A549 (cell line): ENCODE data around the gene C1orf105. TPM values are rescaled to one million over a fixed set of nuclear protein-coding genes. Genes with fewer than 3 reads are reported as not detected.

ENCODE experiments used
- ATAC-seq, 2 experiments: fragments of 200-7000 bp in 1 of 2; fragments of >200 bp in 1 of 2; cut with Nextera tagmentation in 1 of 2; cut with Tn5 transposase in 1 of 2; 3 replicates each; pipeline versions ENCODE4 v1.8.0 to v1.9.1; 2018 to 2020; ENCODE audit warnings: mild to moderate bottlenecking in 1 of 2, moderate library complexity in 1 of 2
- CTCF ChIA-PET: fragments of 300-600 bp; sonication (Branson Sonifier 250); formaldehyde crosslinking; extraction: SDS; loops from one replicate; lab custom pipeline; 2021; ENCODE audit warnings: antibody characterized with exemption, inconsistent platforms; lab: Yijun Ruan, JAX
- POLR2A ChIA-PET: fragments of 350-600 bp; formaldehyde crosslinking; extraction: SDS; loops from one replicate; lab custom pipeline; 2021; ENCODE audit warnings: antibody characterized with exemption, inconsistent platforms; lab: Yijun Ruan, JAX
- DNase-seq, 2 experiments: peaks; one replicate each; pipeline versions ENCODE4 v3.0.0 to v3.0.0-alpha.2; 2011 to 2016; ENCODE audit warnings: low read depth in 1 of 2, low spot score in 1 of 2
- FAIRE-seq: peaks from 2 replicates; lab custom pipeline; 2011; peaks lifted over from hg19 to GRCh38; lab: Jason Lieb, UNC
- H3K27ac ChIP-seq, 2 experiments: fragments of >200 bp; sonication (Bioruptor Twin); formaldehyde crosslinking; 3 replicates each; pipeline ENCODE4 v1.5.1; 2016 to 2017
- H3K4me1 ChIP-seq: fragments of >200 bp; sonication (Bioruptor Twin); formaldehyde crosslinking; 3 replicates; pipeline ENCODE4 v1.6.1; 2016
- H3K4me2 ChIP-seq: fragments of >200 bp; sonication (Bioruptor Twin); formaldehyde crosslinking; 3 replicates; pipeline ENCODE4 v1.6.1; 2016
- H3K4me3 ChIP-seq: fragments of >200 bp; sonication (Bioruptor Twin); formaldehyde crosslinking; 3 replicates; pipeline ENCODE4 v1.5.1; 2016
- H3K9me3 ChIP-seq: fragments of >200 bp; sonication (Bioruptor Twin); formaldehyde crosslinking; 3 replicates; pipeline ENCODE4 v1.6.1; 2016
- BCL3 ChIP-seq: fragments of >200 bp; sonication (Bioruptor Twin); formaldehyde crosslinking; IDR thresholded peaks from 3 replicates; pipeline ENCODE4 v1.6.1; 2016
- CHD4 ChIP-seq: fragments of 200-600 bp; sonication (generic); IDR thresholded peaks from 2 replicates; pipeline ENCODE4 v1.6.1; 2016; ENCODE audit warnings: antibody characterized with exemption, mild to moderate bottlenecking, borderline replicate concordance
- ELK1 ChIP-seq: fragments of 150-350 bp; IDR thresholded peaks from 2 replicates; pipeline ENCODE4 v1.6.1; 2014; ENCODE audit warnings: low read depth, mild to moderate bottlenecking, low read length
- EP300 ChIP-seq, 2 experiments: fragments of >200 bp; sonication (Bioruptor Twin); formaldehyde crosslinking; IDR thresholded peaks; 2 replicates in 1 of 2; 3 replicates in 1 of 2; pipeline ENCODE4 v1.6.1; 2016 to 2017
- FOSB ChIP-seq: fragments of 250-450 bp; sonication (Bioruptor Pico); IDR thresholded peaks from 2 replicates; pipeline ENCODE4 v1.5.0; 2020; ENCODE audit warnings: mild to moderate bottlenecking, moderate library complexity
- FOXS1 ChIP-seq: fragments of 250-450 bp; sonication (Bioruptor Pico); IDR thresholded peaks from 2 replicates; pipeline ENCODE4 v1.5.0; 2020; ENCODE audit warnings: mild to moderate bottlenecking, moderate library complexity
- HDAC2 ChIP-seq: fragments of 200-600 bp; sonication (generic); IDR thresholded peaks from 2 replicates; pipeline ENCODE4 v1.6.1; 2016
- HEYL ChIP-seq: fragments of 250-450 bp; sonication (Bioruptor Pico); IDR thresholded peaks from 2 replicates; pipeline ENCODE4 v1.8.0; 2021; ENCODE audit warnings: mild to moderate bottlenecking, moderate library complexity
- HOXB13 ChIP-seq: fragments of 250-450 bp; sonication (Bioruptor Pico); IDR thresholded peaks from 2 replicates; pipeline ENCODE4 v1.5.0; 2020; ENCODE audit warnings: low read depth, mild to moderate bottlenecking, moderate library complexity
- HOXB5 ChIP-seq: fragments of 250-450 bp; sonication (Bioruptor Pico); IDR thresholded peaks from 2 replicates; pipeline ENCODE4 v1.5.0; 2020; ENCODE audit warnings: mild to moderate bottlenecking, moderate library complexity
- MAFK ChIP-seq: fragments of 450-650 bp; IDR thresholded peaks from 2 replicates; pipeline ENCODE4 v1.6.1; 2014; ENCODE audit not compliant: partially characterized antibody
- MAX ChIP-seq: IDR thresholded peaks from 2 replicates; pipeline ENCODE4 v1.6.1; 2012
- NFE2L2 ChIP-seq: fragments of 150-350 bp; conservative IDR thresholded peaks from 2 replicates; pipeline ENCODE4 v1.6.1; 2014; ENCODE audit warnings: low read length
- NPAS2 ChIP-seq: fragments of 250-450 bp; sonication (Bioruptor Pico); IDR thresholded peaks from 2 replicates; pipeline ENCODE4 v1.8.0; 2022; ENCODE audit warnings: mild to moderate bottlenecking, moderate library complexity, borderline replicate concordance
- NR3C1 ChIP-seq: fragments of >200 bp; sonication (Bioruptor Twin); formaldehyde crosslinking; IDR thresholded peaks from 3 replicates; pipeline ENCODE4 v1.6.1; 2017
- PBX3 ChIP-seq: IDR thresholded peaks from 2 replicates; pipeline ENCODE4 v1.6.1; 2012
- POLR2AphosphoS2 ChIP-seq: conservative IDR thresholded peaks from 2 replicates; pipeline ENCODE4 v1.6.1; 2012; ENCODE audit warnings: low read length, improper control_type of control experiment, inconsistent platforms
- RCOR1 ChIP-seq: fragments of 150-350 bp; IDR thresholded peaks from 2 replicates; pipeline ENCODE4 v1.6.1; 2014; ENCODE audit warnings: antibody characterized with exemption, low read length, low read depth
- REST ChIP-seq: fragments of 200-600 bp; sonication (generic); IDR thresholded peaks from 2 replicates; pipeline ENCODE4 v1.6.1; 2016; ENCODE audit warnings: antibody characterized with exemption, mild to moderate bottlenecking, moderate library complexity
- RFX5 ChIP-seq: fragments of 450-650 bp; IDR thresholded peaks from 2 replicates; pipeline ENCODE4 v1.7.1; 2014; ENCODE audit warnings: antibody characterized with exemption, mild to moderate bottlenecking, moderate library complexity
- TFCP2L1 ChIP-seq: fragments of 250-450 bp; sonication (Bioruptor Pico); IDR thresholded peaks from 2 replicates; pipeline ENCODE4 v1.5.0; 2021; ENCODE audit warnings: mild to moderate bottlenecking
- TP53 ChIP-seq: fragments of 250-450 bp; sonication (Bioruptor Pico); IDR thresholded peaks from 2 replicates; pipeline ENCODE4 v1.5.0; 2021; ENCODE audit warnings: mild to moderate bottlenecking, moderate library complexity
- USF2 ChIP-seq: fragments of 450-650 bp; IDR thresholded peaks from 2 replicates; pipeline ENCODE4 v1.6.1; 2014; ENCODE audit warnings: antibody characterized with exemption
- WGBS: methylation state at CpG from one replicate; pipeline ENCODE4 v1.1.6; 2017; ENCODE audit errors: missing lambda C conversion rate; 5-methylcytosine and 5-hydroxymethylcytosine counted together
- polyA plus RNA-seq, 4 experiments: library from polyadenylated mRNA; depleted of rRNA in 3 of 4; stranded (reverse); fragments of >200 nt; fragmentation: RNase III in 1 of 4; extraction: RNeasy Plus Mini Kit Qiagen cat#74134 plus additional on column Dnase treatment in 1 of 4; gene quantifications; 2 replicates in 3 of 4; 3 replicates in 1 of 4; pipeline ENCODE4 v1.2.3, GENCODE V29; 2011 to 2017

The C1orf105 gene
- polyA plus RNA-seq, 2 of the 4 experiments (the other 2 are of a cell fraction) = 0.40 TPM; not detected in 1

- TF ChIP-seq TP53 (CRISPR knock-in tag) = no peak
- TF ChIP-seq FOSB (CRISPR knock-in tag) = no peak
- no peak for TF ChIP-seq REST
- TF ChIP-seq EP300 (IDR thresholded peaks at IDR 0.05) = no peak
- TF ChIP-seq HOXB13 = no peak
- TF ChIP-seq HOXB5 = no peak
- TF ChIP-seq NPAS2 = no peak
- no peak for TF ChIP-seq POLR2AphosphoS2
- no peak for TF ChIP-seq TFCP2L1 (CRISPR knock-in tag)
- no peak for TF ChIP-seq HDAC2
- no peak for TF ChIP-seq ELK1
- TF ChIP-seq CHD4 = no peak
- no peak for TF ChIP-seq NR3C1
- no peak for TF ChIP-seq USF2
- no peak for TF ChIP-seq MAFK
- no peak for TF ChIP-seq PBX3
- TF ChIP-seq, all 56 proteins: peak for 0
- no peaks in the 10 kb centered on the region for H3K9me3 ChIP-seq
- POLR2A ChIA-PET = interaction anchor here (0.7 to 1.4 kb wide), 5 partner anchors 35 to 123 kb away, joined by 3 to 5 read pairs (median 4); no protein-coding TSS in a partner anchor
- ATAC-seq (peak; percentile 43 to 68; a peak in 4 of 6 replicates), DNase-seq (peak in 1 of 2 experiments; percentile 34), FAIRE-seq (peak; percentile 59)
- peaks cover 21% of the 10 kb centered on the region for H3K4me1 ChIP-seq
- CTCF ChIA-PET = interaction anchor here (0.7 to 1.5 kb wide), 6 partner anchors 10 to 353 kb away, joined by 3 to 4 read pairs (median 3); no protein-coding TSS in a partner anchor
- no peak overlapping the region for H3K4me3 ChIP-seq
- H3K4me2 ChIP-seq = peak overlapping the region; percentile 66
- 27% methylated on average over 4 of the region's 4 CpGs for WGBS
- peak overlapping the region; percentile 57 to 67 for H3K27ac ChIP-seq
These were observed 26.2 kb upstream of the C1orf105 start for GRCh38 chr1:172394141-172394751.

- ATAC-seq (no peak), FAIRE-seq (no peak), DNase-seq (no peak)
- CTCF ChIA-PET = interaction anchor here (0.7 to 1.5 kb wide), 6 partner anchors 10 to 354 kb away, joined by 3 to 4 read pairs (median 3); no protein-coding TSS in a partner anchor
- no peak overlapping the region for H3K4me3 ChIP-seq
- peaks cover 26% of the 10 kb centered on the region for H3K4me1 ChIP-seq
- POLR2A ChIA-PET = interaction anchor here (0.7 to 1.4 kb wide), 5 partner anchors 36 to 124 kb away, joined by 3 to 5 read pairs (median 4); no protein-coding TSS in a partner anchor
- H3K27ac ChIP-seq = peak overlapping the region; percentile 57 to 67
- peak overlapping the region; percentile 66 for H3K4me2 ChIP-seq
- TF ChIP-seq BCL3 = no peak
- TF ChIP-seq FOXS1 (CRISPR knock-in tag) = no peak
- no peak for TF ChIP-seq NFE2L2
- TF ChIP-seq PBX3 = no peak
- no peak for TF ChIP-seq MAX
- TF ChIP-seq NR3C1 = no peak
- no peak for TF ChIP-seq RFX5
- TF ChIP-seq RCOR1 = no peak
- no peak for TF ChIP-seq HEYL (CRISPR knock-in tag)
- TF ChIP-seq, all 56 proteins: peak for 0
- no peaks in the 10 kb centered on the region for H3K9me3 ChIP-seq
- WGBS = 92% methylated on average over 5 of the region's 5 CpGs
These were observed 25.7 kb upstream of the C1orf105 start for GRCh38 chr1:172394811-172395210.
